GM19023 (cell line): Measurements from ENCODE around the gene GID4.
"Not testable (repeated sequence)": the region's sequence is repeated elsewhere in the genome, so short reads cannot be mapped to it uniquely, and the experiment has no call there.

Experiments used
- ATAC-seq: cut with Tn5 transposase; IDR thresholded peaks from one replicate; pipeline ENCODE4 v1.9.1; 2021; ENCODE audit warnings: mild to moderate bottlenecking, moderate library complexity; ENCODE audit not compliant: unreplicated experiment

Gene GID4

DNA sequence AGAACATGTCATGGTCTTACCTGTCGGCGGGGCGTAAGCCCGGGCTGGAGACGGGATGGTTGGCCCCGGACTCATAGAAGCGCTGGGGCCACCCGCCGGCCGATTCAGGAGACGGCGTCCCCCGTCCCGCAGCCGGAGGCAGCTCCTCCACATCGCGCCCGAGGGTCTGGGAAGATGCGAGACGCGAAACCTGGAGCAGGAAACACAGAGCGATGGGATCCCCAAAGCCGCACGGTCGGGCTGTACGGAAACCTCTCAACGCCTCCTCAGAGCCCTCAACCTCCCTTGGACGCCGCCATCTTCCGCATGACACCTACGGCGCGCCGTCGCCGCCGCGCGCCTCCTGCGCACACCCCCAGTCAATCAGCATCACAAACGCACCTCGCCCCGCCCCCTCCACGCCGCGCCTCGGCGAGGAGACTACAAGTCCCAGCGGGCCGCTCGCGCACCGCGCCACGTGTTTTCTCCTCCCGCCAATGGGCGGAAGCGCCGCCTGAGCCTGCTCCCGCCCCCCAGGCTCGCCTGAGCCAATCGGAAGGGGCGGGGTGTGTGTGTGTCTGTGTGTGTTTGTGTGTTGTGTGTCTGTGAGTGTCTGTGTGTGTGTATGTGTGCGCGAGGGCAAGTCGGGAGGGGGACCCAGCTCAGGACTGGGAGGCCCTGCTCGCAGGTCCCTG is at the start of gene GID4, which contains the start of gene ATPAF2:
GID4 (plus strand) TSS at position 548 of the 674 bp plus-strand sequence; CDS start at position 605, 57 bp downstream.
ATPAF2 (minus strand) TSS at position 308 of the 674 bp plus-strand sequence; CDS start at position 153, 155 bp downstream.
- peak; percentile 92 for ATAC-seq

DNA sequence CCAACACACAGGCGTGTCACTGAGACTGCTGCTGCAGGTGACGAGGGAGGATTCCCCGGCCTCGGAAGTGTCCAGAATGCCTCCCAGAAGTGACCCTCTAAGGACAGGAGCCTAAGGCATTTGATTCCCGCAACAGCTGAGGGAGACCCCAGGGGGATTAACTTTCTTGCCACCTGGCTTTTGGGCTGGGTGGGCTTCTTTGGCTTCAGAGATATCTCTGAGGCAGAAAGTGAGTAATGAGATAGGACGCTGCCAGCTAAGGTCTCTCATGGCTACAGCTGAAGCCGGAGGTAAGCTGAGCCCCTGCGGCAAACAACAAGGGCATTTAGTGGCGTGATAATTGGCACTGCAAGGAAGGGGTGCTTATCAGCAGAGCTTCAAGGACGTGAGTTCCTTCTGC is 49.6 kb upstream of the GID4 start:
- ATAC-seq, result no peak

DNA sequence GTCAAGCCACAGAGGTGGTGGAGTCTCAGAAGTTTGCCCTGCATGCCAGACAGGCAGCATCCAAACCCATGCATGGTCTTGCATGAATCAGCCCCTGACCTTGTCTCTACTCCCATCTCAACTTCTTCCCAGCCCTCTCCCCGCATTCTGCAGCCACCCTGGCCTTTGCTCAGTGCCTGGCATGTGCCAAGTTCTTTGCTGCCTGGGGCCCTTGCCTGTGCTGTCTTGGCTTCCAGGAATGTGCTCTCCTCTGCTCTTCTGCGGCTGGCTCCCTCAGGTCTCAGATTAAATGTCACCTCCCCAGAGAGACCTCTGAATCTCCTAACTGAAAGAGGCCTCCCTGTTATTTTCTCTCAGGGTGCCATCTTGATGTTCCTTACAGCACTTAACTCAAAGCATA is 48.9 kb upstream of the GID4 start:
- no peak for ATAC-seq

DNA sequence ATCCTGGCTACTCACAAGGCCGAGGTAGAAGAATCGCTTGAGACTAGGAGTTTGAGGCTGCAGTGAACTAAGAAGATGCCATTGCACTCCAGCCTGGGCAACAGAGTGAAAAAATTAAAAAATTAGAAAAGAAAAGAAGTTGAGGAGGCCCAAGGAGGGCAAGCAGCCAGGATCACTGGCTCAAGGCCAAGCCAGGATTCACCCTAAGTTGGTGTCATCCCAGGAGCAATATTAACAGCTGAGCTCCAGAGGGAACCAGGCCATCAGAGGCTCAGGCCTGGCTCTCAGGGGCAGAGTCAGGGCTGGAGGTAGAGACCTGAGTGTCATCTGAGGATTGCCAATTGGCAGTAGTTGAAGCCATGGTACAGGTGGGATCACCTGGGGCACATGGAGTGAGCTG is 45.8 kb upstream of the GID4 start:
- no peak for ATAC-seq

DNA sequence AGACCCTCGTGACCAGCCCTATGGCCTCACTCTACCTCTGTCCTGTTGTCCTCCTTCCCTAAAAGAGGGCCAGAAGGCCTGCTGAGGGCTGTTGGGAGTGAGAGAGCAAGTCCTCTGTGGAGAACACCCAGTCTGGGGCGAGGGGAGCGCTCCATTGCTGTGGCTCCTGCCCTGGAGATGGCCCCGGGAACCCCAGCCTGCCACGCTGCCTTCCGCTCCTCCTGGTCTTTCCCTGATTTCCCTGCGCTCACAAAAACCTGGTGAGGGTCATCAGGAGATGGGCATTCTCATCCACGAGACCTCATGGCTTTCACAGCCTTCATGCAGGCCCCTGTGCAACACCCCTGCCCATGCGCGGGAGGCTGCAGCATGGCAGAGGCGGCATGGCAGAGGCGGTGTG is 45.4 kb upstream of the GID4 start:
- no peak for ATAC-seq

DNA sequence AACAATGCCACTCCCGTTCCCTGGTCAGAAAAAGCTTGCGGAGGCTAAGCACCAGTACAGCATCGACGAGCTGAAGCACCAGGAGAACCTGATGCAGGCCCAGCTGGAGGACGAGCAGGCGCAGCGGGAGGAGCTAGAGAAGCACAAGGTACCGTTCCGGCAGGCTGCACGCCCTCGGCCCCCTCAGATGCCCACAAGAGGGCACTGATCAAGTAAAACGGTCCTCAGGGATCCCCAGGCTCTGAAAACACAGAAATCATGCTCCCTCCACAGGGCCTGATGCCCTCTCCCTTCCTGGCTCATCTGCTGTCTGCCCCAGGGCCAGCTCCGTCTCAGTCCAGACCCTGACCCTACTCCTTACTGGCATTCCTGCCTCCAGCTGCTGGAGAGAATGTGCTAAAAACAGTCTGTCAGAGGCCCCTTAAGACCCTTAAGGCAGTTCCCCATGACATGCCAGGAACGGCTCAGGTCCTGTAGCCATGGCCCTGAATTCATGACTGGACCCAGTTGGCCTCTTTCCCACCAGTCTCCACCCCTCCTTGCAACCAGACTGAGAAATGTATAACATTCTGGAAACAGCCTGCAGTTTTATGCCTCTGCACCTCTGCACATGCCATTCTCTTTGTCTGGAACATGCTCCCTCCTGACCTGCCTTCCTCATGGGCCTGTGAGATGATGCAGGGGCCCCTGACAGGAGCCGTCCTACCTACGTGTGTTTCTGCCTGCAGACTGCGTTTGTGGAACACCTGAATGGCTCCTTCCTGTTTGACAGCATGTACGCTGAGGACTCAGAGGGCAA is 44.7 kb upstream of the GID4 start:
- no peak for ATAC-seq

DNA sequence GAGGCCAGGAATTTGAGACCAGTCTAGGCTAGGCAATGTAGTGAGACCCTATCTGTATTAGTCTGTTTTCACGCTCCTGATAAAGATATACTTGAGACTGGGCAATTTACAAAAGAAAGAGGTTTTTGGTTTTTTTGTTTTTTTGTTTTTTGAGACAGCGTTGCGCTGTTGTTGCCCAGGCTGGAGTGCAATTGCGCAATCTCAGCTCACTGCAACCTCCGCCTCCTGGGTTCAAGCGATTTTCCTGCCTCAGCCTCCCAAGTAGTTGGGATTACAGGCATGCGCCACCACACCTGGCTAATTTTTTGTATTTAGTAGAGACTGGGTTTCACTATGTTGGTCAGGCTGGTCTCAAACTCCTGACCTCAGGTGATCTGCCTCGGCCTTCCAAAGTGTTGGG is 43.3 kb upstream of the GID4 start:
- ATAC-seq, result not testable (repeated sequence)

DNA sequence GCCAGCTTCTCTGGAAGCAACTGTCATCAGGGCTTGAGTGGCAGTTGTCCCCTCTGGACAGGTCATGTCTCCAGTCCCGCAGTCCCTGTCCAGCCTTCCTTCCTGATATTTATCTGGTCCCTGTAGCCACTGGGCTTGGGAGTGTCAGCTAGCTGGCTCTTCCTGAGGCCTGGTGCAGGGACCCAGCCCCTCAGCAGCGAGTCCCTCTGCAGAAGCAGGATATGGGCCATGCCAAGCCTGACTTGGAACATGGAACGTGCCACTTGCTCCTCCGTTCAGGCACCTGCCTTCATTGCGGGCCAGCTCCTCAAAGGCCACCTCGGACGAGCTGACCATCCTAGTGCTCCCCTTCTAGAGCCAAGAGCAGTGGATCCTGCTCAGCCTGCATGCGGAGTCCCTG is 40.3 kb upstream of the GID4 start:
- no peak for ATAC-seq

DNA sequence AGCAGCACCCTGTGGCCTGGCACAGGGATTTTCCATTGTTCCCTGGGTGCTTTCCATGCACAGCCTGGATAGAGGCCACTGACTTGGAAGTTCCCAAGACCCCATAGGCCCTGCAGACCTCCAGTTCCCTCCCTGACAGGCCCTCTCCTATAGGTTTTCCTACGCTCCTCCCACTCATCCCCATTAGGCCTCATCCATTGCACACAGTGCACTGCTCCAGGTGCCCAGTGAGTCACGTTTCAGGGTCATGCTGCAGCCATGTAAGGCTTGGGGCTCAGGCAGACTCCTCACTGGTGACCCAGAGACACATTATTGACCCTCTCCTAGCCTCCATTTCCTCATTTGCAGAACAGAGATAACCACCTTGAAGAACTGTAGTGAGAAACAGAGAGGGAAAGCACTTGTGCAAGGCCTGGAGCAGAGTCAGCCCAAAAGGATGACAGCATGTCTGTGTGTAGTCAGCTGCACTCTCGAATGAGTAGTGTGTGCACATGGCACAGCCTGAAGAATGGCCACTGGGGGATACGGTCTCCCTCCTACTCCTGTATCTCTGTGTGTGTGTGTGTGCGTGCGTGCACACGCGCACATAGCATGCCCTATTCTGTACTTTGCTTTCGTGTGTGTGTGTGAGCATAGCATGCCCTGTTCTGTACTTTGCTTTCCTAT is 39.7 kb upstream of the GID4 start:
- ATAC-seq, result no peak

DNA sequence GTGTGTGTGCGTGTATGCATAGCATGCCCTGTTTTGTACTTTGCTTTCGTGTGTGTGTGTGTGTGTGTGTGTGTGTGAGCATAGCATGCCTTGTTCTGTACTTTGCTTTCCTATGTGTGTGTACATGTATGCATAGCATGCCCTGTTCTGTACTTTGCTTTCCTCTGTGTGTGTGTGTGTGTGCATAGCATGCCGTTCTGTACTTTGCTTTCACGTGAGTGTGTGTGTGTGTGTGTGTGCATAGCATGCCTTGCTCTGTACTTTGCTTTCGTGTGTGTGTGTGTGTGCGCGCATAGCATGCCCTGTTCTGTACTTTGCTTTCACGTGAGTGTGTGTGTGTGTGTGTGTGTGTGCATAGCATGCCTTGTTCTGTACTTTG is 39.2 kb upstream of the GID4 start:
- ATAC-seq, result no peak

DNA sequence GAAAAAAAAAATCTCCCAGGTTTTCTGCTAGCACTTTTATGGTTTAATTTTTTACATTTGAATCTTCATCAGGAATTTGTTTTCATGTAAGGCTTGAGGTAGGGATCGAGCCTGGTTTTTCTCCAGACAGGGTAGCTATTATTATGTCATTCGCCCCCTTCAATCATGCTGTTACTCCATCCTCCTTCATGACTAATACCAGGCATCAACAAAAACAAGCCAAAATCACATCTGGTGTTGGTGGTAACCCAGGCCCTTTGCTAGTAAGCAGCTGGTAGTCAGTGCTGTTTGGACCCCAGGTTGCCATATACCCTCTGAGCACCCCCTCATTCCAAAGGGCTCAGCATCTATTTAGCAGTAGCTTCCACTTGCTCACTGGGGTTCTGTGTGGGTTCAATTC is 37.0 kb upstream of the GID4 start:
- ATAC-seq, result no peak

DNA sequence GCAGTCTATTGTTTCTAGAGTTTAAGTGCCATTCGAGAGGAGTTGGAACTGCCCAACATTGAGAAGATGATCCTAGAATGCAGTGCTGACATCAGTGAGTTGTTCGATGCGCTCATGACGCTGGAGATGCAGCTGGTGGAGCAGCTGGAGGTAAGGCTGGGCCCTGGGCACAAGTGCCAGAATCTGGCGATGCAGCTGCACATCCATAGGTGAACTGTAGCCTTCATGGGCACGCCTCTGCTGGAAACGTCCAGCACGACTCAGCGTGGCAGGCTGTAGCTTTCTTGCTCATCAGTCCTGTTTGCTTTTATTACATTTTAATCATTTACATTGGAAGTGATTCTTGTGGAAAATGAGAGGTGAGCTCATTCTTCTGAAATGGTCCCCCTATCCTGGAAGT is 34.9 kb upstream of the GID4 start:
- ATAC-seq, result no peak

DNA sequence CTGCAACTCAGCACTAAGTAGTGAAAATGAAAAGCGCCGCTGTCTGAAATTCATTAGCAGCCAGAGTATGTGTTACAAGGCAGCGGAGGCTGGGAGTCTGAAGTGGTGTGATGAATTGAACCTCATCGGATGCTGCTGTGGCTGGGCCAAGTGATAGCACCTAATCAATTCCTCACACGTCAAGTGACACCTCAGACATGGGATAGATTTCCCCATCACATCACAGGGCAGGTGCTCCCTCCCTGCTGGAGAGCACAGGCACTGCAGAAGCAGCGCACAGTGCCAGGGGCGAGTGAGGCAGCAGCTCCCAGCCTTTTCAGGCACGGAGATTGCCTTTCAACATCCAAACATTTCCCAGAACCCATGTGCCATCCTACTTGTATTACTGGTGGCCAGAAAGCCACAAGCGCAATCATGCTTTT is 34.3 kb upstream of the GID4 start:
- ATAC-seq, result no peak

DNA sequence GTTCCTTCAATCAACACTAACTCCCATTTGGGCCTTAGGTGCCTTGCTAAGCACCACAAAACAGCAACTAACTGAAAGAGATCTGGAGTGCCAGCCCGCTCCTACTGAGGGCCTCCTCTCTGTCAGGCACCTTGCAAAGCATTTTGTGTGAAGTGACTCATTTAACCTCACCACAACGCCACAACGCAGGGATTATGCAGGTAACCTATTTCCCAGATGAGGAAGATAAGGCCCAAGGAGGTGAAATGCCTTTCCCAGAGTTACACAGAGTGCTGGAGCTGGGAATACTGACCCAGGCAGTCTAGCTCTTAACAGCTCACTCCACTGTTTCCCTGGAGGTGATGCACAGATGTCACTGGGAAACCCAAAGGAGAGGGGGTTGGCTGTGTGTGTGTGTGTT is 33.7 kb upstream of the GID4 start:
- no peak for ATAC-seq

DNA sequence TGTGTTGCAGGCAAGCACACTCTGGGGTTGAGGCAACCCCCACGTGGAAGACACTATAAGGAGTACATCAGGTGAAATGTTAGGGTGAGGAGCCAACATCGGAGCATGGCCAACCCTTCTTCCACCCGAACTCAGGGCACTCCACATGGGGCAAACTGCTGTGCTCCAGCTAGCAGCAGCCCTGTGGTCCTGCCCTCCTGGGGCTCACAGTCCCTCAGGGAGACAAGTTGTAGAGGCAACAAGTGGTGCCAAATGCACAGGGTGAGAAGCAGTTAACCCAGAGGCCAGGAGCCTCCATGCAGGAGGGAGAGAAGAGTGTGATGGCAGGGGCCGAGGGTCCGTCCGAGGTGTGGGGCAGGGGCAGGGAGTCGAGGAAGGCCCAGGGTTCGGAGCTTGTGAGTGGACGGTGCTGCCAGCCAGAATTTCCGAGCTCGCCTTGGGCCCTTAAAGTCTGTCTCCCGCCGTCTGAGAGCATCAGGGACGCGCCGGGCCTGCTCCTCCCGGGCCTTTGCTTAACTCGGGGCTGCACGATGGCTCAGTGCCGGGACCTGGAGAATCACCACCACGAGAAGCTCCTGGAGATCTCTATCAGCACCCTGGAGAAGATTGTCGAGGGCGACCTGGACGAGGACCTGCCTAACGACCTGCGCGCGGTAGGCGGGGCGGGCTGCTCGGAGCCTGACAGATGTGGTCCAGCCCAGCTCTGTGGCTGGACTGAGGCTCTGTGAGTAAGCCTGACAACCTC is 32.5 kb upstream of the GID4 start:
- no peak for ATAC-seq

DNA sequence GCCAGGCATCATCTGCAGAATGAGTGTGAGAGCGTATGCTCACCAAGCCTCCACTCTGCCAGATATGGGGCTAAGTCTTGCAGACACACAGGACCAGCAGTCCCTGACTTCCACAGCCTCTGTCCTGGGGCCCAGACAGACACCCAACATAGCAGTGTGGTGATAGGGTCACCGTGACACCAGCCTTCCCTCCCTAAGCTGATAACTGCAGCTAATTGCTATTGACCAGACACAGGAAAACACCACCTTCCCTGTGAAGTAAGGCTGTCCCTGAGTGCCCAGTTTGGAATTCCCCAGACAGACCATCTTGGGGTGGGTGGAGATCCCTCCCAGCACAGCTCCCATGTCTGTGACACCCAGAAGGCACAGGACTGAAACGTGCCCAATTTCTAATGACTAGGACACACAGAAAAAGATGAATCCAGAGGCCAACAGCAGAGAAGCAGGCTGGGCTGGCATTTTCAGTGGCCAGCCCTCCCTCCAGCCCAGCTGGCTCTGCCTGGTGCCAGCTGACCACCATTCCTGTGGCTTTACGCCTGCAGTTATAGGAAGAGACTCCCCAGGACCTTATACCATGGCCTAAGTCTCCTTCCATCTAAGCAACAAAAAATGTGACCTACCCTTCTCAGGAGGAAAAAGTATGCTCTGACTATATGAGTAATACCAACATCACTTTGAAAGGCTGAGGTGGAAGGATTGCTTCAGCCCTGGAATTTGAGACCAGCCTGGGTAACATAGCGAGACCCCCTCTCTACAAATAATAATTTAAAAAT is 30.5 kb upstream of the GID4 start:
- no peak for ATAC-seq

DNA sequence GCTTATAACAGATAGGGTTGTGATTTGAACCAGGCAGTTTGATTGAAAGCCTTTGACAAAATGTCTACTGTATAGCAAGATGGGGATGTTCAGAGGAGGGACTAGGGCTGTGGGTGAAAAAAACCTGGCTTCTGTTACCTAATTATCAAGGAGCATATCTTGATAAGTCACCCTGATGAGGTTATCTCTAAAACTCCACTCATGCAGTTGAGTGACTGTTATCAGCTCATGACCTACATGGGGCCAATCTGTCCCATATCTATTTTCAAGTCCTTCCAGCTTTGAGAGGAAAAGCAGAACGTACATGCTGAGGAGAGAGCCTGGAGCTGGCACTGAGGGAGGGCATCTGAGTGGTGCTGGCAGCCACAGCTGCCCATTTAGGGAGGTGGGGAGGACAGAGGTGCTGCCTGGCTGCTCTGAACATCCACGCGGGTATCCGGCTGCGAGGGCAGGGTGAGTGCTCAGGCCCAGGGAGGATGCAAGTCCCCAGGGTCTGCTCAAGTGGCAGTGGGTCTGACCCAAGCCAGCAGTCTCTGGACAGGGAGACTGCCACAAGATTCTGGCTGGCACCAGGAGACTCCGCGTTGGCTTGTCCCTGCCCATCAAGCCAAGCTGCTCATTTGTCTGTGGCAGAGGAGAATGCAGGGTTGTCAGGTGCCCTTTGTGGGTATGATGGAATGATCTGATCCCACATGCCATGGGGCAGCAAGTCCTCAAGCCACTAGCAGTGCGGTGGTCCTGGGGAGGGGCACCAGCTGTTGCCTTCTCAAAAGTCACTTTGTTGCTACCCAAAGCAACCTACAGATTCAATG is 29.4 kb upstream of the GID4 start:
- no peak for ATAC-seq

DNA sequence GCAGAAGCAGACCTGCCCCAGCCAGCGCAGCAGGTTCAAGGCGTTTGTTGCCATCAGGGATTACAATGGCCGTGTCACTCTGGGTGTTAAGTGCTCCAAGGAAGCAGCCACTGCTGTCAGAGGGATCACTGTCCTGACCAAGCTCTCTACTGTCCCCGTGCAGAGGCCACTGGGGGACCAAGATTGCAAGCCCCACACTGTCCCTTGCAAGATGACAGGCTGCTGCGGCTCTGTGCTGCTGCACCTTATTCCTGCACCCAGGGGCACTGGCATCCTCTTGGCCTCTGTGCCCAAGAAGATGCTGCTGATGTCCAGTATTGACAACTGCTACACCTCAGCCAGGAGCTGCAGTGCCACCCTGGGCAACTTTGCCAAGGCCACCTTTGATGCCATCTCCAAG is 27.9 kb upstream of the GID4 start:
- ATAC-seq, result no peak

DNA sequence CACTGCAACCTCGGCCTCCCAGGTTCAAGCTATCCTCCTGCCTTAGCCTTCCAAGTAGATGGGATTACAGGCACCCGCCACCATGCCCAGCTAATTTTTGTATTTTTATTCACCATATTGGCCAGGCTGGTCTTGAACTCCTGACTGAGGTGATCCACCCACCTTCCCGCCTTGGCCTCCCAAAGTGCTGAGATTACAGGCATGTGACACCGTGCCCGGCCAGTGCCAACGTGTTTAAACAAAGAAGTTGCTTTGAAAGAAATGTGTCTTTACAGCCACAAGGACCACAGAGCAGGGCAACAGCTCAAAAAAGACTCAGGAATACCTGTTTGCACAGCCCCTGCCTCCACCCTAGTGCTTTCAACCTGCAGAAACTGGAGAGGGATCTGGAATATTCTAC is 25.2 kb upstream of the GID4 start:
- no peak for ATAC-seq

DNA sequence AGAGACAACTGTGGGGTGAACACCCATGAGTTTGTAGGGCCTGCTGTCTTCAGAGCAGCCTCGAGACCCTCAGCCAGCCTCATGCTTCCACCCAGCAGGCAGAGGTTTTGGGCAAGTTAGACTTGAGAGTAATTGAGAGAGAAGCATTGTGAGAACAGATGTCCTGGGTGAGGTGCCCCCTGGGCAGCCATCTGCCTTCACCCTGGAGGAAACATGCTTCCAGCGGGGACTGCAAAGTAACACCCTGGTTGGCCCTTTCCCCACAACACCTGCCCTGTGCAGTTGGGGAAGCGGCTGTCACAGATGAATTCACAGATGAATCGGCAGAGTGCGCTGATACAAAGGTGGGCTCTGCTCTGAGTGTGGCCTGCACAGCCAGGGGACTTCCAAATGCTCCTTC is 23.6 kb upstream of the GID4 start:
- ATAC-seq, result no peak
